NB4 (cell line): Measurements from ENCODE around the gene SKIC2.
"Not testable (repeated sequence)": the region's sequence is repeated elsewhere in the genome, so short reads cannot be mapped to it uniquely, and the experiment has no call there.

ENCODE experiments used
- DNase-seq: peaks from one replicate; pipeline ENCODE4 v3.0.0; 2010; ENCODE audit warnings: low read depth
- H3K4me3 ChIP-seq: one replicate; pipeline ENCODE4 v1.5.1; 2011; ENCODE audit warnings: mild to moderate bottlenecking, low read depth, low read length, moderate library complexity
- CTCF ChIP-seq: IDR thresholded peaks from one replicate; pipeline ENCODE4 v1.5.1; 2012; ENCODE audit warnings: low read depth, low read length
- MAX ChIP-seq: IDR thresholded peaks from 2 replicates; pipeline ENCODE4 v1.6.1; 2011; ENCODE audit warnings: low read depth, low read length
- MYC ChIP-seq: IDR thresholded peaks from 2 replicates; pipeline ENCODE4 v1.6.1; 2011; ENCODE audit warnings: low read depth, low read length
- POLR2A ChIP-seq: IDR thresholded peaks from 2 replicates; pipeline ENCODE4 v1.6.1; 2011; ENCODE audit warnings: mild to moderate bottlenecking; ENCODE audit not compliant: insufficient read length; ENCODE audit errors: extremely low read depth

The SKIC2 gene

GRCh38 chr6:31977816-31978431 is 18.9 kb downstream of the SKIC2 start:
- TF ChIP-seq POLR2A (no peak), MYC (no peak), MAX (no peak), CTCF (no peak)
- H3K4me3 ChIP-seq, result no peak overlapping the region
- no peak for DNase-seq

GRCh38 chr6:31978831-31979230 is 19.9 kb downstream of the SKIC2 start:
- TF ChIP-seq MYC, result no peak
- TF ChIP-seq CTCF, result no peak
- no peak for TF ChIP-seq POLR2A
- TF ChIP-seq MAX, result no peak
- no peak for DNase-seq

GRCh38 chr6:31979238-31979898 is 20.4 kb downstream of the SKIC2 start:
- no peak for DNase-seq
- TF ChIP-seq POLR2A, result no peak
- no peak for TF ChIP-seq CTCF
- no peak for TF ChIP-seq MAX
- TF ChIP-seq MYC, result no peak
- no peak overlapping the region for H3K4me3 ChIP-seq

More at GRCh38 chr6:31978831-31979230, 19.9 kb downstream of the SKIC2 start:
- no peak overlapping the region for H3K4me3 ChIP-seq

- H3K4me3 ChIP-seq, DNase-seq: not testable (repeated sequence)
Measured at GRCh38 chr6:31980195-31980876, 21.4 kb downstream of the SKIC2 start.

GRCh38 chr6:31980998-31981397 is 22.0 kb downstream of the SKIC2 start:
- DNase-seq, H3K4me3 ChIP-seq: not testable (repeated sequence)

GRCh38 chr6:31981744-31982143 is 22.8 kb downstream of the SKIC2 start, which contains the start of gene C4A:
TSS of gene C4A (plus strand) at chr6:31982057. CDS start at chr6:31982108, 51 bp downstream.
- DNase-seq, H3K4me3 ChIP-seq: not testable (repeated sequence)

GRCh38 chr6:31989363-31989762 is 30.4 kb downstream of the SKIC2 start:
- DNase-seq, result not testable (repeated sequence)

GRCh38 chr6:31994421-31994820 is 35.4 kb downstream of the SKIC2 start:
- not testable (repeated sequence) for DNase-seq, H3K4me3 ChIP-seq

More at GRCh38 chr6:31989363-31989762, 30.4 kb downstream of the SKIC2 start:
- not testable (repeated sequence) for H3K4me3 ChIP-seq

GRCh38 chr6:31996385-31996784 is 37.4 kb downstream of the SKIC2 start:
- not testable (repeated sequence) for DNase-seq, H3K4me3 ChIP-seq

- DNase-seq, H3K4me3 ChIP-seq: not testable (repeated sequence)
Measured at GRCh38 chr6:32002546-32003268, 43.7 kb downstream of the SKIC2 start.

GRCh38 chr6:32003301-32003700 is 44.3 kb downstream of the SKIC2 start:
- DNase-seq, H3K4me3 ChIP-seq: not testable (repeated sequence)

- DNase-seq, H3K4me3 ChIP-seq: not testable (repeated sequence)
Measured at GRCh38 chr6:32004393-32004792, 45.4 kb downstream of the SKIC2 start.
